Neural progenitor cell (in vitro differentiated cells): ENCODE results near the gene TGOLN2. TPM values are rescaled to one million over a fixed set of nuclear protein-coding genes. Genes with fewer than 3 reads are reported as not detected.

ENCODE experiments used
- DNase-seq: peaks from one replicate; pipeline ENCODE4 v3.0.0-alpha.2; 2016; ENCODE audit warnings: low spot score
- H2AFZ ChIP-seq: fragments of 200-600 bp; sonication (generic); replicated peaks from 2 replicates; pipeline ENCODE4 v1.6.1; 2016; ENCODE audit warnings: antibody characterized with exemption
- H3F3A ChIP-seq: fragments of 200-600 bp; sonication (generic); 2 replicates; pipeline ENCODE4 v1.6.1; 2016; ENCODE audit warnings: antibody characterized with exemption, low read depth
- H3K27ac ChIP-seq: fragments of 200-600 bp; sonication (generic); 2 replicates; pipeline ENCODE4 v1.5.1; 2016; ENCODE audit warnings: mild to moderate bottlenecking
- H3K27me3 ChIP-seq: fragments of 200-600 bp; sonication (generic); 2 replicates; pipeline ENCODE4 v1.6.1; 2016; ENCODE audit warnings: mild to moderate bottlenecking, moderate library complexity
- H3K36me3 ChIP-seq: fragments of 200-600 bp; sonication (generic); 2 replicates; pipeline ENCODE4 v1.5.1; 2016
- H3K4me1 ChIP-seq: fragments of 200-600 bp; sonication (generic); 2 replicates; pipeline ENCODE4 v1.6.1; 2016; ENCODE audit warnings: mixed run types
- H3K4me2 ChIP-seq: fragments of 200-600 bp; sonication (generic); 2 replicates; pipeline ENCODE4 v1.6.1; 2016
- H3K4me3 ChIP-seq: fragments of 200-600 bp; sonication (generic); 2 replicates; pipeline ENCODE4 v1.5.1; 2016
- H3K79me2 ChIP-seq: fragments of 200-600 bp; sonication (generic); 2 replicates; pipeline ENCODE4 v1.6.1; 2016; ENCODE audit warnings: low read depth
- H3K9ac ChIP-seq: fragments of 200-600 bp; sonication (generic); 2 replicates; pipeline ENCODE4 v1.6.1; 2016
- H3K9me3 ChIP-seq: fragments of 200-600 bp; sonication (generic); 2 replicates; pipeline ENCODE4 v1.5.1; 2016; ENCODE audit warnings: low read depth
- H4K20me1 ChIP-seq: fragments of 200-600 bp; sonication (generic); 2 replicates; pipeline ENCODE4 v1.6.1; 2016; ENCODE audit warnings: low read depth
- H3K27ac Mint-ChIP-seq: 3 replicates; pipeline ENCODE4 v1.8.0; 2021; ENCODE audit warnings: mixed read lengths
- H3K27me3 Mint-ChIP-seq: 2 replicates; pipeline ENCODE4 v1.8.0; 2022; ENCODE audit warnings: low read depth, mild to moderate bottlenecking, inconsistent platforms, moderate library complexity, mixed read lengths; ENCODE audit not compliant: insufficient read depth
- H3K36me3 Mint-ChIP-seq: 3 replicates; pipeline ENCODE4 v1.8.0; 2021; ENCODE audit warnings: mixed read lengths
- H3K4me1 Mint-ChIP-seq: 3 replicates; pipeline ENCODE4 v1.8.0; 2021; ENCODE audit warnings: mixed read lengths
- H3K4me3 Mint-ChIP-seq: 3 replicates; pipeline ENCODE4 v1.8.0; 2021; ENCODE audit warnings: mild to moderate bottlenecking, moderate library complexity, mixed read lengths
- H3K9me3 Mint-ChIP-seq: 3 replicates; pipeline ENCODE4 v1.8.0; 2020; ENCODE audit warnings: mixed read lengths
- EZH2 ChIP-seq: fragments of 200-600 bp; sonication (generic); IDR thresholded peaks from 2 replicates; pipeline ENCODE4 v1.6.1; 2017; ENCODE audit warnings: antibody characterized with exemption, mild to moderate bottlenecking, moderate library complexity
- EZH2phosphoT487 ChIP-seq: fragments of 200-600 bp; sonication (generic); IDR thresholded peaks from 2 replicates; pipeline ENCODE4 v1.6.1; 2017; ENCODE audit warnings: antibody characterized with exemption
- total RNA-seq: library from RNA; depleted of rRNA; stranded (reverse); fragments of >200 nt; gene quantifications from 2 replicates; pipeline ENCODE4 v1.2.3, GENCODE V29; 2015; ENCODE audit warnings: low replicate concordance
- TF ChIP-seq, protein P1 (sequence below): fragments of 200-600 bp; sonication (generic); IDR thresholded peaks from 2 replicates; pipeline ENCODE4 v1.5.1; 2017; ENCODE audit warnings: antibody characterized with exemption, mild to moderate bottlenecking

The TGOLN2 gene
- total RNA-seq, 1 donor from 2014 or later: 28.5 TPM

DNA sequence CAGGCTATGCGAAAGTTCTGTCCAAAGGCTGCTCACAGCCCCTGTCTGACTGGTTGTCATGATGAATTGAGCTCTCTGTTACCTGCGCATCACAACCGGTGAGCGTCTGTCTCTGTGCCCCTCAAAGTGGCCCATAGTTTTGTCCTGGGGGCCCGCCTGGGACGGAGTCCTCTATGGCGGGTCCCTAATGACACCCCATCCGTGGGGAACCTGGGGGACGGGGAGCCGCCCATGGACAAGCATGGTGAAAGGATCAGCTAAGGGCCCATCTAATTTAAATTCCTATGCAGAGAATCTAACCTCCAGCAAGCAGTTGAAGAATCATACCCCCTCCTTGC, 27.3 kb upstream of the TGOLN2 start:
- Histone ChIP-seq H3F3A (no peaks in the 10 kb centered on the region), H3K9me3 (no peaks in the 10 kb centered on the region), H3K27me3 (no peaks in the 10 kb centered on the region), H3K4me2 (peak overlapping the region; percentile 89), H3K36me3 (no peaks in the 10 kb centered on the region), H3K4me1 (peaks cover 3% of the 10 kb centered on the region), H4K20me1 (no peaks in the 10 kb centered on the region), H3K4me3 (peak overlapping the region; percentile 62), H3K9ac (peak overlapping the region; percentile 47), H2AFZ (peak overlapping the region; percentile 62), H3K79me2 (peaks cover 9% of the 10 kb centered on the region), H3K27ac (no peak overlapping the region)
- no peak for DNase-seq
- H3K9me3 Mint-ChIP-seq: no peaks in the 10 kb centered on the region
- TF ChIP-seq EZH2phosphoT487 (no peak), EZH2 (no peak)
- TF ChIP-seq, protein P1, sequence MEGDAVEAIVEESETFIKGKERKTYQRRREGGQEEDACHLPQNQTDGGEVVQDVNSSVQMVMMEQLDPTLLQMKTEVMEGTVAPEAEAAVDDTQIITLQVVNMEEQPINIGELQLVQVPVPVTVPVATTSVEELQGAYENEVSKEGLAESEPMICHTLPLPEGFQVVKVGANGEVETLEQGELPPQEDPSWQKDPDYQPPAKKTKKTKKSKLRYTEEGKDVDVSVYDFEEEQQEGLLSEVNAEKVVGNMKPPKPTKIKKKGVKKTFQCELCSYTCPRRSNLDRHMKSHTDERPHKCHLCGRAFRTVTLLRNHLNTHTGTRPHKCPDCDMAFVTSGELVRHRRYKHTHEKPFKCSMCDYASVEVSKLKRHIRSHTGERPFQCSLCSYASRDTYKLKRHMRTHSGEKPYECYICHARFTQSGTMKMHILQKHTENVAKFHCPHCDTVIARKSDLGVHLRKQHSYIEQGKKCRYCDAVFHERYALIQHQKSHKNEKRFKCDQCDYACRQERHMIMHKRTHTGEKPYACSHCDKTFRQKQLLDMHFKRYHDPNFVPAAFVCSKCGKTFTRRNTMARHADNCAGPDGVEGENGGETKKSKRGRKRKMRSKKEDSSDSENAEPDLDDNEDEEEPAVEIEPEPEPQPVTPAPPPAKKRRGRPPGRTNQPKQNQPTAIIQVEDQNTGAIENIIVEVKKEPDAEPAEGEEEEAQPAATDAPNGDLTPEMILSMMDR: no peak
- peaks cover 20% of the 10 kb centered on the region for H3K4me1 Mint-ChIP-seq
- H3K4me3 Mint-ChIP-seq: peak overlapping the region; percentile 100
- H3K27ac Mint-ChIP-seq: peak overlapping the region; percentile 97
- peaks cover 3% of the 10 kb centered on the region for H3K27me3 Mint-ChIP-seq
- H3K36me3 Mint-ChIP-seq: peaks cover 22% of the 10 kb centered on the region

DNA sequence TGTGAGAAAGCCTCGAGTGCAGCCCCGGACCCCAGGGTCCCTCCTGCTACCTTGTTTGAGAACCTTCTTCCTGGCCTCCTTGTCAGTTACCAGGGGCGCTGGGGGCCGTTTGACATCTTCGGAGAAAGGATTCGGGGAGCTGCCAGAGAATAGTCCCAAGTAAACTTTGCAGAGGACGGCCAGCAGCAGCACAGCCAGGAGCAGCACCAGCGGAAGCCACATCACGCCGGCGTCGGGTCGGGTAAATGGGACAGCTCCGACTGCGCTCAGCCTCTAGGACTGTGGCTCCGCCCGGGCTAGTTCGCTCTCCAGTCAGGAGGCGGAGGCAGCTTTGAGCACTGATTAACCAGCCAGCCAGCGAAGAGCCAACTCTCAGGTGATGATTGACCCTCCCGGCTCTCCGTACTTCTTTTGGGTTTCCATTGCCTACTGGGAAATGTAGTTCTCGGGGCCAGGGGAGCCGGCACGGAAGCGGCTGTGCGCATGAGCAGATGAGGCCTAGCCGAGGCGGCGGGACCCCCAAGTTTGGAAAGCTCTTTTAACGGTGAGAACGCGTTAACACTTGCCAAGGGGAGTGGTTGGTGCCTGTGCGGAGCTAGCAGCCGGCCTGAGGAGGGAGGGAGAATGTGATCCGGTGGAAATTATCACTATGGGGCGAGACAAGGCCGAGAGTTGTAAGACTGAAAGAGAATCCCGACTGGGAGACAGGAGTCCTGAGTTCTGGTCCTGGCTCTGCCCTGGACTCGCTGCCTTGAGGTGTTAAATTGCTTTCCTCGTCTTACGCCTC, 26.7 kb upstream of the TGOLN2 start, which contains the start of the genes ELMOD3 and RETSAT:
Gene ELMOD3, plus strand, starts transcription at position 484 of the 787 bp plus-strand sequence. CDS start 2,430 bp downstream, outside the sequence.
Gene RETSAT, minus strand, starts transcription at position 243 of the 787 bp plus-strand sequence. Its CDS starts 21 bp downstream, at position 222.
- Mint-ChIP-seq H3K4me3 (peak within 1 kb of the TSS; percentile 100), H3K4me1 (peaks cover 20% of the 10 kb centered on the region), H3K27me3 (peaks cover 3% of the 10 kb centered on the region), H3K9me3 (no peaks in the 10 kb centered on the region), H3K27ac (peak within 1 kb of the TSS; percentile 97), H3K36me3 (peaks cover 26% of the 10 kb centered on the region)
- H3K79me2 ChIP-seq: peaks cover 9% of the 10 kb centered on the region
- H2AFZ ChIP-seq: peak within 1 kb of the TSS; percentile 86
- peaks cover 3% of the 10 kb centered on the region for H3K4me1 ChIP-seq
- H3K9ac ChIP-seq: peak within 1 kb of the TSS; percentile 47
- no peaks in the 10 kb centered on the region for H3K36me3 ChIP-seq
- H3F3A ChIP-seq: no peaks in the 10 kb centered on the region
- TF ChIP-seq, protein P1: no peak
- no peak for TF ChIP-seq EZH2phosphoT487
- TF ChIP-seq EZH2: no peak
- peak within 1 kb of the TSS; percentile 89 for H3K4me2 ChIP-seq
- H3K27me3 ChIP-seq: no peaks in the 10 kb centered on the region
- peak; percentile 98 for DNase-seq
- no peaks in the 10 kb centered on the region for H4K20me1 ChIP-seq
- H3K4me3 ChIP-seq: peak within 1 kb of the TSS; percentile 62
- no peaks in the 10 kb centered on the region for H3K9me3 ChIP-seq
- no peak within 1 kb of the TSS for H3K27ac ChIP-seq

DNA sequence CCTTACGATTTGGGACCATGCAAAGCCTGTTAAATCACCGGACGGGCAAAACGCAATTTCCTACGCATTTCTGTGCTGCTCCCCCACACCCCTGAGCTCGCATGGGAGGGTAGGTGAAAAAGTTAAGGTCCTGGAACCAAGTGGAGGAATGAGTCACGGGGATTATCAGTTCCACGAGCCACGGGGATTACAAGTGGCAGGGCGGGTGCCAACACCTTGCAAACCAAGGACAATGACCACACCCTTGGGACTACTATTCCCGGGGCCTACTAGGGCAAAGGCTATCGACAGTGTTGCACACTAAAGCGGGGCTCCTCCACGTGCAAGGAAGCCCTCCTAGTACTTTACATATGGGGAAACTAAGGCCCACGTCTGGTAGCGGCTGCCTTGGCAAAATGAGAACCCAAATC, 26.1 kb upstream of the TGOLN2 start:
- peak overlapping the region; percentile 97 for H3K27ac Mint-ChIP-seq
- Histone ChIP-seq H3K4me1 (peaks cover 3% of the 10 kb centered on the region), H2AFZ (peak overlapping the region; percentile 86), H3F3A (no peaks in the 10 kb centered on the region), H4K20me1 (no peaks in the 10 kb centered on the region), H3K36me3 (no peaks in the 10 kb centered on the region), H3K9me3 (no peaks in the 10 kb centered on the region), H3K9ac (no peak overlapping the region), H3K4me2 (peak overlapping the region; percentile 76), H3K27ac (no peak overlapping the region), H3K27me3 (no peaks in the 10 kb centered on the region), H3K79me2 (peaks cover 9% of the 10 kb centered on the region), H3K4me3 (peak overlapping the region; percentile 62)
- H3K9me3 Mint-ChIP-seq: no peaks in the 10 kb centered on the region
- peak overlapping the region; percentile 100 for H3K4me3 Mint-ChIP-seq
- H3K36me3 Mint-ChIP-seq: peaks cover 24% of the 10 kb centered on the region
- peak; percentile 12 for DNase-seq
- H3K27me3 Mint-ChIP-seq: peaks cover 3% of the 10 kb centered on the region
- TF ChIP-seq EZH2: peak; percentile 5
- TF ChIP-seq, protein P1: no peak
- H3K4me1 Mint-ChIP-seq: peaks cover 20% of the 10 kb centered on the region
